SK-N-SH treated with all-trans-retinoic acid at 6 μM for 48 hours (cell line): ENCODE results near the gene SORCS2.

Experiments
- ATAC-seq: fragments of 200-7000 bp; cut with Tn5 transposase; 3 replicates; pipeline ENCODE4 v1.9.1; 2020; ENCODE audit warnings: mild to moderate bottlenecking, moderate library complexity
- CSRNP3 ChIP-seq: fragments of 250-450 bp; sonication (Bioruptor Pico); IDR thresholded peaks from 2 replicates; pipeline ENCODE4 v1.5.1; 2021; ENCODE audit warnings: mild to moderate bottlenecking, moderate library complexity
- ESRRG ChIP-seq: fragments of 250-450 bp; sonication (Bioruptor Pico); IDR thresholded peaks from 2 replicates; pipeline ENCODE4 v1.6.1; 2021; ENCODE audit warnings: mild to moderate bottlenecking
- GLIS3 ChIP-seq: fragments of 250-450 bp; sonication (Bioruptor Pico); IDR thresholded peaks from 2 replicates; pipeline ENCODE4 v1.5.0; 2020; ENCODE audit warnings: mild to moderate bottlenecking, moderate library complexity
- ISL1 ChIP-seq: fragments of 250-450 bp; sonication (Bioruptor Pico); IDR thresholded peaks from 2 replicates; pipeline ENCODE4 v2.1.2; 2022; ENCODE audit warnings: mild to moderate bottlenecking, moderate library complexity
- OSR1 ChIP-seq: fragments of 250-450 bp; sonication (Bioruptor Pico); IDR thresholded peaks from 2 replicates; pipeline ENCODE4 v1.8.0; 2022; ENCODE audit warnings: moderate library complexity, mild to moderate bottlenecking, inconsistent platforms
- POU6F1 ChIP-seq: fragments of 250-450 bp; sonication (Bioruptor Pico); IDR thresholded peaks from 2 replicates; pipeline ENCODE4 v1.8.0; 2021; ENCODE audit warnings: low read depth, mild to moderate bottlenecking, moderate library complexity, borderline replicate concordance
- PPARA ChIP-seq: fragments of 250-450 bp; sonication (Bioruptor Pico); IDR thresholded peaks from 2 replicates; pipeline ENCODE4 v1.5.0; 2020; ENCODE audit warnings: mild to moderate bottlenecking, borderline replicate concordance
- RARB ChIP-seq: fragments of 250-450 bp; sonication (Bioruptor Pico); IDR thresholded peaks from 2 replicates; pipeline ENCODE4 v1.8.0; 2021; ENCODE audit warnings: mild to moderate bottlenecking, moderate library complexity
- TOX ChIP-seq: fragments of 250-450 bp; sonication (Bioruptor Pico); IDR thresholded peaks from 2 replicates; pipeline ENCODE4 v1.8.0; 2021; ENCODE audit warnings: mild to moderate bottlenecking, moderate library complexity, borderline replicate concordance
- ZFP3 ChIP-seq: fragments of 250-450 bp; sonication (Bioruptor Pico); IDR thresholded peaks from 2 replicates; pipeline ENCODE4 v1.5.0; 2020; ENCODE audit warnings: mild to moderate bottlenecking, moderate library complexity
- ZFP30 ChIP-seq: fragments of 450-650 bp; formaldehyde crosslinking; IDR thresholded peaks from 2 replicates; pipeline ENCODE4 v1.5.0; 2022; ENCODE audit warnings: mild to moderate bottlenecking, moderate library complexity
- ZNF565 ChIP-seq: fragments of 450-650 bp; formaldehyde crosslinking; conservative IDR thresholded peaks from 2 replicates; pipeline ENCODE4 v1.5.0; 2020; ENCODE audit warnings: low read depth, mild to moderate bottlenecking, moderate library complexity
- ZNF70 ChIP-seq: fragments of 450-650 bp; formaldehyde crosslinking; IDR thresholded peaks from 2 replicates; pipeline ENCODE4 v1.5.0; 2020; ENCODE audit warnings: mild to moderate bottlenecking, moderate library complexity
- ZNF8 ChIP-seq: fragments of 450-650 bp; formaldehyde crosslinking; IDR thresholded peaks from 2 replicates; pipeline ENCODE4 v1.5.0; 2020; ENCODE audit warnings: mild to moderate bottlenecking, moderate library complexity

SORCS2 gene

GRCh38 chr4:7392438-7393421 lies 200.4 kb downstream of the SORCS2 start:
- TF ChIP-seq ZFP3 (no peak), OSR1 (CRISPR knock-in tag) (no peak), ZFP30 (CRISPR knock-in tag) (no peak), POU6F1 (CRISPR knock-in tag) (no peak), RARB (CRISPR knock-in tag) (no peak), PPARA (CRISPR knock-in tag) (no peak), TOX (CRISPR knock-in tag) (no peak), ISL1 (CRISPR knock-in tag) (no peak), GLIS3 (CRISPR knock-in tag) (no peak)
- ATAC-seq, result no peak

GRCh38 chr4:7393601-7394575 lies 201.6 kb downstream of the SORCS2 start:
- ATAC-seq, result no peak
- no peak for TF ChIP-seq CSRNP3 (CRISPR knock-in tag)
- TF ChIP-seq, all 23 proteins: peak for 0

GRCh38 chr4:7394681-7395451 lies 202.5 kb downstream of the SORCS2 start:
- ATAC-seq, result no peak

GRCh38 chr4:7395645-7396044 lies 203.3 kb downstream of the SORCS2 start:
- no peak for ATAC-seq
- TF ChIP-seq ZNF565 (CRISPR knock-in tag), result no peak
- TF ChIP-seq CSRNP3 (CRISPR knock-in tag), result no peak
- no peak for TF ChIP-seq ZFP30 (CRISPR knock-in tag)
- no peak for TF ChIP-seq ZNF8 (CRISPR knock-in tag)
- TF ChIP-seq, all 23 proteins: peak for 0

More at GRCh38 chr4:7394681-7395451, 202.5 kb downstream of the SORCS2 start:
- TF ChIP-seq ZFP3 (no peak), ZFP30 (CRISPR knock-in tag) (no peak), ESRRG (CRISPR knock-in tag) (no peak), POU6F1 (CRISPR knock-in tag) (no peak), ISL1 (CRISPR knock-in tag) (no peak), OSR1 (CRISPR knock-in tag) (no peak), GLIS3 (CRISPR knock-in tag) (no peak), ZNF70 (CRISPR knock-in tag) (no peak)
- TF ChIP-seq, all 23 proteins: peak for 0
